NB4 (cell line): ENCODE results near the gene MYADML2.

ENCODE experiments used
- POLR2A ChIP-seq: IDR thresholded peaks from 2 replicates; pipeline ENCODE4 v1.6.1; 2011; ENCODE audit warnings: mild to moderate bottlenecking; ENCODE audit not compliant: insufficient read length; ENCODE audit errors: extremely low read depth
- TF ChIP-seq, protein P1 (sequence below): IDR thresholded peaks from one replicate; pipeline ENCODE4 v1.5.1; 2012; ENCODE audit warnings: low read depth, low read length
- TF ChIP-seq, protein P2 (sequence below): IDR thresholded peaks from 2 replicates; pipeline ENCODE4 v1.6.1; 2011; ENCODE audit warnings: low read depth, low read length

GRCh38 chr17:81925860-81926450, 21.1 kb downstream of the MYADML2 start:
- TF ChIP-seq, protein P1, sequence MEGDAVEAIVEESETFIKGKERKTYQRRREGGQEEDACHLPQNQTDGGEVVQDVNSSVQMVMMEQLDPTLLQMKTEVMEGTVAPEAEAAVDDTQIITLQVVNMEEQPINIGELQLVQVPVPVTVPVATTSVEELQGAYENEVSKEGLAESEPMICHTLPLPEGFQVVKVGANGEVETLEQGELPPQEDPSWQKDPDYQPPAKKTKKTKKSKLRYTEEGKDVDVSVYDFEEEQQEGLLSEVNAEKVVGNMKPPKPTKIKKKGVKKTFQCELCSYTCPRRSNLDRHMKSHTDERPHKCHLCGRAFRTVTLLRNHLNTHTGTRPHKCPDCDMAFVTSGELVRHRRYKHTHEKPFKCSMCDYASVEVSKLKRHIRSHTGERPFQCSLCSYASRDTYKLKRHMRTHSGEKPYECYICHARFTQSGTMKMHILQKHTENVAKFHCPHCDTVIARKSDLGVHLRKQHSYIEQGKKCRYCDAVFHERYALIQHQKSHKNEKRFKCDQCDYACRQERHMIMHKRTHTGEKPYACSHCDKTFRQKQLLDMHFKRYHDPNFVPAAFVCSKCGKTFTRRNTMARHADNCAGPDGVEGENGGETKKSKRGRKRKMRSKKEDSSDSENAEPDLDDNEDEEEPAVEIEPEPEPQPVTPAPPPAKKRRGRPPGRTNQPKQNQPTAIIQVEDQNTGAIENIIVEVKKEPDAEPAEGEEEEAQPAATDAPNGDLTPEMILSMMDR, result no peak
- no peak for TF ChIP-seq POLR2A
- TF ChIP-seq, protein P2, sequence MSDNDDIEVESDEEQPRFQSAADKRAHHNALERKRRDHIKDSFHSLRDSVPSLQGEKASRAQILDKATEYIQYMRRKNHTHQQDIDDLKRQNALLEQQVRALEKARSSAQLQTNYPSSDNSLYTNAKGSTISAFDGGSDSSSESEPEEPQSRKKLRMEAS, result no peak
